PC-9 (cell line): Measurements from ENCODE around the gene MYO3B.

Experiments
- CTCF ChIP-seq: fragments of 200-600 bp; sonication (generic); conservative IDR thresholded peaks from 2 replicates; pipeline ENCODE4 v1.6.1; 2017; ENCODE audit warnings: mixed run types, antibody characterized with exemption, mild to moderate bottlenecking, moderate library complexity
- EZH2 ChIP-seq: fragments of 200-600 bp; sonication (generic); IDR thresholded peaks from 2 replicates; pipeline ENCODE4 v1.8.0; 2017; ENCODE audit warnings: antibody characterized with exemption, low read depth

- no peak for TF ChIP-seq CTCF
- TF ChIP-seq EZH2, result no peak
Observed at GRCh38 chr2:170202437-170202836, 24.5 kb downstream of the MYO3B start.
